Transverse colon (tissue), 4 donors: ENCODE measurements around the gene PTGES. TPM values are rescaled to one million over a fixed set of nuclear protein-coding genes. Genes with fewer than 3 reads are reported as not detected.

Experiments used
- DNase-seq: peaks from one replicate; pipeline ENCODE4 v3.0.0-alpha.2; 2019
- H3K27ac ChIP-seq, 4 donors: fragments of 200-600 bp; sonication (generic); 2 replicates each; pipeline ENCODE4 v1.5.1; 2016 to 2018; ENCODE audit warnings: inconsistent platforms in 4 of 4
- H3K27me3 ChIP-seq: fragments of 200-600 bp; sonication (generic); 2 replicates; pipeline ENCODE4 v1.5.1; 2017; ENCODE audit warnings: inconsistent platforms
- H3K36me3 ChIP-seq, 4 donors: fragments of 200-600 bp; sonication (generic); 2 replicates each; pipeline ENCODE4 v1.5.1; 2017 to 2019; ENCODE audit warnings: inconsistent platforms in 4 of 4
- H3K4me1 ChIP-seq, 4 donors: fragments of 200-600 bp; sonication (generic); 2 replicates each; pipeline ENCODE4 v1.5.1; 2017 to 2020; ENCODE audit warnings: inconsistent platforms in 4 of 4
- H3K4me3 ChIP-seq, 4 donors: fragments of 200-600 bp; sonication (generic); 1 replicate in 1 of 4; 2 replicates in 3 of 4; pipeline versions ENCODE4 v1.5.1 to v1.6.1; 2017 to 2019; ENCODE audit warnings: inconsistent platforms in 4 of 4
- H3K9me3 ChIP-seq, 2 donors: fragments of 200-600 bp; sonication (generic); 2 replicates each; pipeline ENCODE4 v1.5.1; 2017 to 2019; ENCODE audit warnings: inconsistent platforms in 2 of 2
- CTCF ChIP-seq, 5 experiments: fragments of 200-600 bp in 3 of 5; fragments of 450-650 bp in 2 of 5; sonication (generic) in 3 of 5; IDR thresholded peaks; 1 replicate in 2 of 5; 2 replicates in 3 of 5; pipeline ENCODE4 v1.5.1; 2016 to 2017; ENCODE audit warnings: antibody characterized with exemption in 5 of 5, inconsistent platforms in 3 of 5, mild to moderate bottlenecking in 2 of 5, moderate library complexity in 1 of 5
- EP300 ChIP-seq: sonication (generic); formaldehyde crosslinking; IDR thresholded peaks from one replicate; pipeline ENCODE4 v1.6.1; 2017; ENCODE audit warnings: antibody characterized with exemption, low read depth
- POLR2A ChIP-seq: fragments of 450-650 bp; IDR thresholded peaks from one replicate; pipeline ENCODE4 v1.6.1; 2016; ENCODE audit warnings: antibody characterized with exemption, mild to moderate bottlenecking, moderate library complexity
- POLR2AphosphoS5 ChIP-seq, 3 donors: sonication (generic); formaldehyde crosslinking; IDR thresholded peaks; one replicate each; pipeline ENCODE4 v1.6.1; 2016; ENCODE audit warnings: antibody characterized with exemption in 3 of 3
- WGBS, 2 donors: methylation state at CpG; one replicate each; pipeline ENCODE4 v1.1.5; 2018; ENCODE audit warnings: low coverage in 1 of 2; 5-methylcytosine and 5-hydroxymethylcytosine counted together
- in situ Hi-C, 4 donors: fragments of 200-750 bp; cut with MboI; loops; one replicate each; pipeline versions ENCODE4 v1.15.0 to v1.15.1; 2017; ENCODE audit warnings: low sequenced_read_pairs in 3 of 4, low pct_ligation_motif_present in 1 of 4, low pct_unique_long_range_greater_than_20kb in 1 of 4
- intact Hi-C: fragments of 100-400 bp; cut with DNase I; formaldehyde crosslinking; loops from one replicate; pipeline ENCODE4 v1.15.1; 2023; ENCODE audit warnings: low total_unique reads
- total RNA-seq, 4 donors: library from RNA; depleted of rRNA; stranded (reverse); fragments of >200 nt; gene quantifications; one replicate each; pipeline ENCODE4 v1.1.0, GENCODE V29; 2016

The PTGES gene
- total RNA-seq, 4 donors from 2014 or later, result 0.75 to 11.0 (median 2.2) TPM

GRCh38 chr9:129702589-129703520 is 50.0 kb downstream of the PTGES start:
- DNase-seq, result peak; percentile 85

GRCh38 chr9:129701549-129701948 is 51.3 kb downstream of the PTGES start:
- no peaks in the 10 kb centered on the region for H3K36me3 ChIP-seq
- no peak for TF ChIP-seq POLR2A
- TF ChIP-seq EP300, result no peak
- no peak for TF ChIP-seq POLR2AphosphoS5 (IDR thresholded peaks at IDR 0.05)
- TF ChIP-seq CTCF (IDR thresholded peaks at IDR 0.05), result no peak
- WGBS, 2 donors, result 88 to 89% methylated on average over 4 to 5 of the region's 5 CpGs
- H3K4me3 ChIP-seq, result no peak overlapping the region
- intact Hi-C loops (no loop called here), in situ Hi-C loops (no loop called here)
- H3K27ac ChIP-seq, result no peak overlapping the region
- no peak for DNase-seq
- no peaks in the 10 kb centered on the region for H3K9me3 ChIP-seq
- H3K27me3 ChIP-seq, result peaks cover 30% of the 10 kb centered on the region
- H3K4me1 ChIP-seq, result peaks cover 11 to 39% (median 26%) of the 10 kb centered on the region in 4 donors

More at GRCh38 chr9:129702589-129703520, 50.0 kb downstream of the PTGES start:
- Histone ChIP-seq H3K36me3 (no peaks in the 10 kb centered on the region), H3K4me1 (peaks cover 11 to 29% (median 19%) of the 10 kb centered on the region in 4 donors), H3K27me3 (peaks cover 17% of the 10 kb centered on the region), H3K27ac (peak overlapping the region in 3 of 4 donors; percentile 7 to 24 (median 21)), H3K9me3 (no peaks in the 10 kb centered on the region), H3K4me3 (no peak overlapping the region)
- WGBS, 2 donors, result 16 to 41% methylated on average over 5 to 19 of the region's 19 CpGs
- intact Hi-C loops (no loop called here), in situ Hi-C loops (no loop called here)
- no peak for TF ChIP-seq POLR2A
- peak in 2 of 3 donors; percentile 14 to 36 for TF ChIP-seq POLR2AphosphoS5 (IDR thresholded peaks at IDR 0.05)
- no peak for TF ChIP-seq EP300
- TF ChIP-seq CTCF (IDR thresholded peaks at IDR 0.05), result no peak

- TF ChIP-seq POLR2AphosphoS5 (IDR thresholded peaks at IDR 0.05) (no peak), CTCF (IDR thresholded peaks at IDR 0.05) (no peak), EP300 (no peak), POLR2A (no peak)
- intact Hi-C loops (no loop called here), in situ Hi-C loops (no loop called here)
- Histone ChIP-seq H3K9me3 (no peaks in the 10 kb centered on the region), H3K4me3 (no peak overlapping the region), H3K27me3 (peaks cover 35% of the 10 kb centered on the region), H3K36me3 (no peaks in the 10 kb centered on the region), H3K27ac (no peak overlapping the region), H3K4me1 (peaks cover 11 to 39% (median 26%) of the 10 kb centered on the region in 4 donors)
- 76 to 77% methylated on average over 4 to 11 of the region's 11 CpGs for WGBS, 2 donors
- DNase-seq, result no peak
Observed at GRCh38 chr9:129701054-129701453, 51.8 kb downstream of the PTGES start.

- Histone ChIP-seq H3K27me3 (peaks cover 48% of the 10 kb centered on the region), H3K36me3 (no peaks in the 10 kb centered on the region), H3K4me3 (peak overlapping the region in 1 of 4 donors; percentile 42), H3K4me1 (peaks cover 7 to 31% (median 19%) of the 10 kb centered on the region in 4 donors), H3K27ac (peak overlapping the region in 2 of 4 donors; percentile 43 to 52), H3K9me3 (no peaks in the 10 kb centered on the region)
- in situ Hi-C loops, result no loop called here
- 39% methylated on average over 13 of the region's 17 CpGs; no CpG with 5 or more reads in 1 of the 2 donors for WGBS, 2 donors
- TF ChIP-seq EP300 (no peak), POLR2A (no peak), POLR2AphosphoS5 (IDR thresholded peaks at IDR 0.05) (no peak), CTCF (IDR thresholded peaks at IDR 0.05) (no peak)
- intact Hi-C loops, result no loop called here
- DNase-seq, result peak; percentile 11
Observed at GRCh38 chr9:129698254-129698757, 54.5 kb downstream of the PTGES start.
